WTC11 (cell line): ENCODE data around the gene CDH1.

Experiments used
- E2F5 ChIP-seq: sonication (generic); formaldehyde crosslinking; IDR thresholded peaks from 2 replicates; pipeline ENCODE4 v1.8.1; 2022; ENCODE audit warnings: mild to moderate bottlenecking, moderate library complexity, missing genetic modification reagents
- ETV6 ChIP-seq: sonication (generic); formaldehyde crosslinking; IDR thresholded peaks from 2 replicates; pipeline ENCODE4 v1.8.1; 2022; ENCODE audit warnings: mild to moderate bottlenecking, missing genetic modification reagents
- KAT7 ChIP-seq: sonication (generic); formaldehyde crosslinking; IDR thresholded peaks from 2 replicates; pipeline ENCODE4 v1.8.1; 2023; ENCODE audit warnings: missing genetic modification reagents, mild to moderate bottlenecking, borderline replicate concordance
- MAX ChIP-seq: sonication (generic); formaldehyde crosslinking; IDR thresholded peaks from 2 replicates; pipeline ENCODE4 v1.8.0; 2022; ENCODE audit warnings: mild to moderate bottlenecking, missing genetic modification reagents
- NFYB ChIP-seq: sonication (generic); formaldehyde crosslinking; conservative IDR thresholded peaks from 2 replicates; pipeline ENCODE4 v1.8.0; 2022; ENCODE audit warnings: low read depth, missing genetic modification reagents
- NR1H2 ChIP-seq: sonication (generic); formaldehyde crosslinking; IDR thresholded peaks from 2 replicates; pipeline ENCODE4 v1.9.0; 2021; ENCODE audit warnings: mild to moderate bottlenecking, moderate library complexity, missing genetic modification reagents
- NR3C1 ChIP-seq: sonication (generic); formaldehyde crosslinking; conservative IDR thresholded peaks from 2 replicates; pipeline ENCODE4 v1.8.1; 2023; ENCODE audit warnings: low read depth, mild to moderate bottlenecking, missing genetic modification reagents
- SMAD3 ChIP-seq: sonication (generic); formaldehyde crosslinking; IDR thresholded peaks from 2 replicates; pipeline ENCODE4 v1.8.0; 2022; ENCODE audit warnings: missing genetic modification reagents, mild to moderate bottlenecking, borderline replicate concordance
- TCF7 ChIP-seq: sonication (generic); formaldehyde crosslinking; IDR thresholded peaks from 2 replicates; pipeline ENCODE4 v1.8.0; 2022; ENCODE audit warnings: mild to moderate bottlenecking, low read depth, missing genetic modification reagents, moderate library complexity
- USF2 ChIP-seq: sonication (generic); formaldehyde crosslinking; IDR thresholded peaks from 2 replicates; pipeline ENCODE4 v1.8.1; 2023; ENCODE audit warnings: mild to moderate bottlenecking, missing genetic modification reagents, moderate library complexity
- TF ChIP-seq, protein P1 (sequence below): fragments of 200-600 bp; IDR thresholded peaks from 2 replicates; pipeline ENCODE4 v1.8.0; 2022; ENCODE audit warnings: antibody characterized with exemption
- TF ChIP-seq, protein P2 (sequence below): fragments of 250-450 bp; sonication (Bioruptor Pico); IDR thresholded peaks from 2 replicates; pipeline ENCODE4 v1.9.0; 2021; ENCODE audit warnings: mild to moderate bottlenecking, borderline replicate concordance
- TF ChIP-seq, protein P3 (sequence below): fragments of 250-450 bp; sonication (Bioruptor Pico); conservative IDR thresholded peaks from 2 replicates; pipeline ENCODE4 v1.9.0; 2021; ENCODE audit warnings: mild to moderate bottlenecking

GRCh38 chr16:68768175-68768574, 31.1 kb downstream of the CDH1 start:
- TF ChIP-seq, protein P1, sequence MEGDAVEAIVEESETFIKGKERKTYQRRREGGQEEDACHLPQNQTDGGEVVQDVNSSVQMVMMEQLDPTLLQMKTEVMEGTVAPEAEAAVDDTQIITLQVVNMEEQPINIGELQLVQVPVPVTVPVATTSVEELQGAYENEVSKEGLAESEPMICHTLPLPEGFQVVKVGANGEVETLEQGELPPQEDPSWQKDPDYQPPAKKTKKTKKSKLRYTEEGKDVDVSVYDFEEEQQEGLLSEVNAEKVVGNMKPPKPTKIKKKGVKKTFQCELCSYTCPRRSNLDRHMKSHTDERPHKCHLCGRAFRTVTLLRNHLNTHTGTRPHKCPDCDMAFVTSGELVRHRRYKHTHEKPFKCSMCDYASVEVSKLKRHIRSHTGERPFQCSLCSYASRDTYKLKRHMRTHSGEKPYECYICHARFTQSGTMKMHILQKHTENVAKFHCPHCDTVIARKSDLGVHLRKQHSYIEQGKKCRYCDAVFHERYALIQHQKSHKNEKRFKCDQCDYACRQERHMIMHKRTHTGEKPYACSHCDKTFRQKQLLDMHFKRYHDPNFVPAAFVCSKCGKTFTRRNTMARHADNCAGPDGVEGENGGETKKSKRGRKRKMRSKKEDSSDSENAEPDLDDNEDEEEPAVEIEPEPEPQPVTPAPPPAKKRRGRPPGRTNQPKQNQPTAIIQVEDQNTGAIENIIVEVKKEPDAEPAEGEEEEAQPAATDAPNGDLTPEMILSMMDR = no peak
- TF ChIP-seq SMAD3 (CRISPR knock-in tag) = no peak
- TF ChIP-seq NR3C1 = no peak
- no peak for TF ChIP-seq NR1H2 (CRISPR knock-in tag)
- TF ChIP-seq MAX (CRISPR knock-in tag) = no peak
- no peak for TF ChIP-seq USF2 (CRISPR knock-in tag)
- TF ChIP-seq, protein P2, sequence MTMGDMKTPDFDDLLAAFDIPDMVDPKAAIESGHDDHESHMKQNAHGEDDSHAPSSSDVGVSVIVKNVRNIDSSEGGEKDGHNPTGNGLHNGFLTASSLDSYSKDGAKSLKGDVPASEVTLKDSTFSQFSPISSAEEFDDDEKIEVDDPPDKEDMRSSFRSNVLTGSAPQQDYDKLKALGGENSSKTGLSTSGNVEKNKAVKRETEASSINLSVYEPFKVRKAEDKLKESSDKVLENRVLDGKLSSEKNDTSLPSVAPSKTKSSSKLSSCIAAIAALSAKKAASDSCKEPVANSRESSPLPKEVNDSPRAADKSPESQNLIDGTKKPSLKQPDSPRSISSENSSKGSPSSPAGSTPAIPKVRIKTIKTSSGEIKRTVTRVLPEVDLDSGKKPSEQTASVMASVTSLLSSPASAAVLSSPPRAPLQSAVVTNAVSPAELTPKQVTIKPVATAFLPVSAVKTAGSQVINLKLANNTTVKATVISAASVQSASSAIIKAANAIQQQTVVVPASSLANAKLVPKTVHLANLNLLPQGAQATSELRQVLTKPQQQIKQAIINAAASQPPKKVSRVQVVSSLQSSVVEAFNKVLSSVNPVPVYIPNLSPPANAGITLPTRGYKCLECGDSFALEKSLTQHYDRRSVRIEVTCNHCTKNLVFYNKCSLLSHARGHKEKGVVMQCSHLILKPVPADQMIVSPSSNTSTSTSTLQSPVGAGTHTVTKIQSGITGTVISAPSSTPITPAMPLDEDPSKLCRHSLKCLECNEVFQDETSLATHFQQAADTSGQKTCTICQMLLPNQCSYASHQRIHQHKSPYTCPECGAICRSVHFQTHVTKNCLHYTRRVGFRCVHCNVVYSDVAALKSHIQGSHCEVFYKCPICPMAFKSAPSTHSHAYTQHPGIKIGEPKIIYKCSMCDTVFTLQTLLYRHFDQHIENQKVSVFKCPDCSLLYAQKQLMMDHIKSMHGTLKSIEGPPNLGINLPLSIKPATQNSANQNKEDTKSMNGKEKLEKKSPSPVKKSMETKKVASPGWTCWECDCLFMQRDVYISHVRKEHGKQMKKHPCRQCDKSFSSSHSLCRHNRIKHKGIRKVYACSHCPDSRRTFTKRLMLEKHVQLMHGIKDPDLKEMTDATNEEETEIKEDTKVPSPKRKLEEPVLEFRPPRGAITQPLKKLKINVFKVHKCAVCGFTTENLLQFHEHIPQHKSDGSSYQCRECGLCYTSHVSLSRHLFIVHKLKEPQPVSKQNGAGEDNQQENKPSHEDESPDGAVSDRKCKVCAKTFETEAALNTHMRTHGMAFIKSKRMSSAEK = no peak
- TF ChIP-seq, protein P3, sequence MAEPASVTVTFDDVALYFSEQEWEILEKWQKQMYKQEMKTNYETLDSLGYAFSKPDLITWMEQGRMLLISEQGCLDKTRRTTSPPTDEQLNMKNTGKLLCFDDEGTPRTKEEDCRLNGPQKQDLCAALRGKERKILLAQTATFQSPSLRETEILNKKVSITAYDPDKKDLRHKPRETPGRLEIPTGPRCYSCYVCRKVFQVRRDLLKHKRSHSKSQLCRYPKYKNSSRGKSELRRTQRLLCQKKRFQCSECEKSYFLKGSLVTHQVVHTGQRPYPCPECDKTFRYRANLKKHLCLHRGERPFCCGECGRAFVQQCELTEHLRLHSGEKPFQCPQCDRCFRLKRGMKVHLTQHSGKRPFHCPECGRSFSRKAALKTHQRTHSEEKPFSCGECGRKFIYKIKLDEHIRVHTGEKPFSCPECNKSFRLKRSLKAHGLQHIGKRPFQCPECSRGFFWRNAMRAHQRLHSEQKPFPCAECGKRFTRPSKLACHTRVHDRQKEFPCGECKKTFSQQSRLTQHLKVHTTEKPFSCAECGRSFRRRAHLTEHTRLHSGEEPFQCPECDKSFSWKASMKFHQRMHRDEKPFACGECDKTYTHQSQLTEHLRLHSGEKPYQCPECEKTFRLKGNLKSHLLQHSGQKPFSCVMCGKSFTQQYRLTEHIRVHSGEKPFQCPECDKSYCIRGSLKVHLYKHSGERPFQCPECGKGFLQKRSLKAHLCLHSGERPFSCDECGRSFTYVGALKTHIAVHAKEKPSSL (CRISPR knock-in tag) = no peak
- no peak for TF ChIP-seq KAT7 (CRISPR knock-in tag)
- no peak for TF ChIP-seq TCF7 (CRISPR knock-in tag)
- TF ChIP-seq ETV6 (CRISPR knock-in tag) = no peak
- TF ChIP-seq E2F5 (CRISPR knock-in tag) = no peak
- no peak for TF ChIP-seq NFYB (CRISPR knock-in tag)
